ENCODE data around the gene FSTL5.
"Not testable (repeated sequence)": the region's sequence is repeated elsewhere in the genome, so short reads cannot be mapped to it uniquely, and the experiment has no call there.

The FSTL5 gene

DNA sequence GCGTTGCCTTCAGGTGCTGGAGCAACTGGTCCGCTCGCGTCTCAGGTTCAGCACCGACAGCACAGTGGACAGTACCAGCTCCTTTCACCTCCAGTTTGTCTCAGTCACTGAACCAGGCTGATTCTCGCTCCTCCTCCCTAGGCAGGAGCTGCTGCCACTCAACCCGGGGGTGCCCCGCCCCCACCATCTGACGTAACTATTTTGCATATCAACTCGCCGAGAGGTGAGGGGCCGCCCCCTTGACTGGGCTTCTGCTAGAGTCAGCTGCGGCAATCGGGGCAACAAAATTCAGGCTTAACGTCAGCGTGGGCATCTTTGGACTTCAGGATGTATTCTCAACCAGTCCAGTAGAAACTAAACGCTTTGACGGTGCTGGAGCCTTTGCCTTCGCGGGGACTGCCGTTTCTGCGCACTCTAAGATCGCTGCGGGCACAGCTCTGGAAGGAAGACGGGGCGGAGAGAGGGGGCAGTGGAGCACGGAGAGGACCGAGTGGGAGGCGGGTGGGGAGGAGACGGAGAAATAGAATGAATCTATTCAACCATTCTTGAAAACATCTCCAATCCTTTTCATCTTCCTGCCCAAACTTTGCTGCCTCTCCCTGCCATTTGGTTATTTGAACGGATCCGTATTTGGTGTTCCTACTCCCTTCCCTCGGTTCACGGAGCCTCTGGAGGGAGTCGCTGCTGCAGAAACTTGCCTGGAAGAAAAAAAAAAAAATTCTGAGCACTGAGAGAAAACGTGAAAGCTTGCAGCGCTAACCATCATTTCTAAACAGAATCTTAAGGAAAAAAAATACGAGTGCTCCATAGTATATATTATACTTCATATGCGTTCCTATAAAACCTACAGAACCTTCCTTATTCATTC lies at the start of gene FSTL5:
Gene FSTL5 (minus strand): TSS at position 109 of the 868 bp plus-strand sequence. CDS start 52,604 bp downstream, outside the sequence.
- DNase-seq: peak; percentile 4

DNA sequence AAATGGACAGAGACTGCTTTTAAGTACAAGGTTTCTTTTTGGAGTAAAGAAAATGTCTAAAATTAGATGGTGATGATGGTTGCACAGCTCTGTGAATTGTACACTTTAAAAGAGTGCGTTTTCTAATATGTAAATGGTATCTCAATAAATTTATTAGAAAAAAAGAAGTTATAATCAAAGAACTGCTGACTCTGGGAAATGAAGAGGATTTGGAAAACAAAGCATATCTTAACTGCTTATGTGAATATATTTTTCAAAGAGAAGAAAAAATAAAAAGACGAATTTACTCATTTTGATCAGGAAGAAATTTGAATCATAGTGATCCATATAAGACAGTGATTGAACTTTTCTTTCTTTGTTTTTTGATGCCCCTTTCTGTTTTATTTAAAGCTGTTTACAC lies 45.9 kb upstream of the FSTL5 start:
- no peak for DNase-seq

DNA sequence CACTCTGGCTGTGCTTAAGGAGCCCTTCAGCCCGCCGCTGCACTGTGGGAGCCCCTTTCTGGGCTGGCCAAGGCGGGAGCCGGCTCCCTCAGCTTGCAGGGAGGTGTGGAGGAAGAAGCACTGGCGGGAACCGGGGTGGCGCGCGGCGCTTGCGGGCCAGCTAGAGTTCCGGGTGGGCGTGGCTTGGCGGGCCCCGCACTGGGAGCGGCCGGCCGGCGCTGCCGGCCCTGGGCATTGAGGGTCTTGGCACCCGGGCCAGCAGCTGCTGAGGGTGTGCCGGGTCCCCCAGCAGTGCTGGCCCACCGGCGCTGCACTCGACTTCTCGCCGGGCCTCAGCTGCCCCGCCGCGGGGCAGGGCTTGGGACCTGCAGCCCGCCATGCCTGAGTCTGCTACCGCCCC lies 39.7 kb upstream of the FSTL5 start:
- not testable (repeated sequence) for DNase-seq

DNA sequence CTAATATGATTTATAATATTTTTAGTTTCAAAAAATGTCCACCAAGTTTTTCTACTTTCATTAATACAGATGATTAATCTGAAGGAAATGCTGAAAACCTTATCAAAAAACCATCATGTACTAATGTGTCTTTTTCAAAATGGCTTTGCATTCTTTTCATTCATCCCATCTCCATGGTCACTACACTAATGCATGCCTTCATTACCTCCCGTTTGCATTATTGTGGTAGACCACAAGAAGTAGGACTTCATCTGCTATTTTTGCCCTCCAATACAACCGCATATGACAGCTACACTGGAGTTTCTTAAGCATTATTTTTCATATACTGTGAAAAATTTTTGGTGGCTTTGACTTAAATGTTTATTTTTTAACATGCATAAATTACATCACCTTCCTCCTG lies 37.9 kb upstream of the FSTL5 start:
- DNase-seq: no peak

DNA sequence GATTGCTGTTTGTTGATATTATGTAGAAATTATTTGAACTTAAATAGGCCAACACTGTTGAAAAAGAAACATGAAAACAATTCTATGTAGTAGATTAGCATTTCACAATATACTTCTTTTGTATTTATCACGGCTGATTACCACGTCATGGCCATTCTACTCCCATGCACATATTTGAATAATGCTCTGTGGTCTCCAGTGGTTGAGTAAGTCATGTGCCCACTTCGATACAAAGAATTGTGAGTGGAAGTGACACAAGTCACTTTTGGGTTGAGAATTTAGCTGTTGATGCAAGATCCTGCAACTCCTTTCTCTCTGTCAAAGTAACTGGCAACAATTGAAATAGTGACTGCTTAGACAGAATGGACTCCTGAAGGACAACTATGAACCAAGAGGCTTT lies 6.7 kb upstream of the FSTL5 start:
- DNase-seq: no peak

DNA sequence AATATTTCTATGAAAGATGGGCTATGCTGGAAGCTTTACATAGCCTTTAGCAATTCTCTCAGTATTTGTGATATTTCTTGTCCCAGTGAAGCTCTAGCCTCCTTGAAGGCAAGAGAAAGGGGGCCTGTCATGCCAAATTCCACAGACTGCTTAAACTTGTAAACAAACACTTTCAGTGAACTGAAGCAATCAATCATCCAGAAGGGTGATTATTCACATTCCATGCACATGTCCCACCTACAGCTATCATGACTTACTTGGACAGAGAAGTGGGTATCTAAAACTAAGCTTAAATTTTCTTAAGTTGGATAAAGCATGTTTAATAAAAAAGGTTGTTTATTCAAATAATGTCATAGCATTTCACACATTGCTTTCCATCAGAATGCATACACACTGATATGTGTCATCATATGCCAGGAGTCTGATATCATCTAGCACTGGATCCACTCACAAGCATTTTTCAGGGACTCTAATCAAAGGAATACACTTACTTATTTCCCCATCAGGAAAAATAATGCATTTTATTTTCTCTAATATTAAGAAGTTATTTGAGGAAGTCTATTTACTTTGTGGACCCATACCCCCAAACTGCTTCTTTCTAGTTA lies 1.2 kb upstream of the FSTL5 start:
- DNase-seq: no peak

DNA sequence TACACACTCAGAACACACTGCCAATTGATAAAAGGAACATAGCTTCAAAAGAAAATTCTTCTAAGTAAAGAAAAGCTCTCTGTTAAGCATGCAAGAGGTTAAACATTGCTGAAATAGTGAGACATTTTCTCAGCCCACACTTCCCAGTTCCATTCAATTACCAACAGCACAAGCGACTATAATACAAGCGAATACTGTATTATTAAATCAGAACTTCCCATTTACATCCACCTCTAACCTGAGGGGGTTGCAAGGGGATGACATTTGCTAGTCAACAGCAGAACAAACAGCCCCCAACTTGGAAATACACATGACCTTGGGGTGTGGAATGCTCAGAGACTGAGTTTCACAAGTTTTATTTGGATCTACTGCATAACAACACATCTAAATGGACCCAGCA lies 1.1 kb downstream of the FSTL5 start:
- no peak for DNase-seq

DNA sequence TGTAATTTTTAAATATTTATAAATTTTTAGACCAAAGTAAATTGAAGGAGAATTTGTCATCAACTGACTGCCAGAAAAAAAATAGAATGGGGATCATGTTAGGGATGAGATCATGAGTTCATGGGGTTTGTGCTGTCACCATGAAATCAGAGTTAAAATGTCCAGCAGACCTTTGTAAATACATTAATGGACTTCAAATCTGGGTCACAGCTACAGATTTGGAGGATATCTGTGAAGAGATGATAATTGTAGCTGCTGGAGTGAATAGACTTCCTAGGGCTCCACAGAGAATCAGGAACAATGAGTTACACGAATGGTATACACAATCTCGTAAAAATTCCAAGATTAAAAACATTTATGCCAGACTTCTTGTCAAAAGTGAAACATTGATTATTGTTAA lies 6.6 kb downstream of the FSTL5 start:
- DNase-seq: no peak

DNA sequence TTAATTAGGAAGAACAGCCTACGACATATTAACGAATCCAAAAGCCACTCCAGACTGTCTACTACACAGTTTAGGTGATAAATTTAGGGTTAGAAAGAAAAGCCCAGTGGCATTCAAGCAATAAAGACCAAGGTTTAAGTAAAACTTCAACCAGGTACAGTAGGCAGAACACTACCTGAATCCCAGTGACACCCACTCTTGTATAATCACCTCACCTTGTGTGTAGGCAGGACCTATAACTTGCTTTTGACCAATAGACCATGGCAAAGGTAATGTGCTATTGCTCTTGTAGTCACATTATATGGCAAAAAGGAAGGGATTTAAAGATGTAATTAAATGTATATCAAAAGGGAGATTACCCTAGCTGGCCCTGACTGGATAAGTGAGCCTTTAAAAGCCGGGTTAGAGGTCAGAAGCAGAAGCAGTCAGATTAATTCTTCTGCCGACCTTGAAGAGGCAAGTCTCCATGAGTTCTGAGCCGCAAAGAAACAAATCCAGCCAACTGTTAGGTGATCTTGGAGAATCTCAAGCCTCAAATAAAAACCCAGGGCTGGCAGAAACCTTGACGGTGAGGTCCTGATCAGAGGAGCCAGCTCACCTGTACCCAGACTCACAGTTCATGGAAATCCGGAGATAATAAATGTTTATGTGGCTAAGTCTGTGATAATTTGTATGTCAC lies 8.8 kb downstream of the FSTL5 start:
- DNase-seq: no peak

DNA sequence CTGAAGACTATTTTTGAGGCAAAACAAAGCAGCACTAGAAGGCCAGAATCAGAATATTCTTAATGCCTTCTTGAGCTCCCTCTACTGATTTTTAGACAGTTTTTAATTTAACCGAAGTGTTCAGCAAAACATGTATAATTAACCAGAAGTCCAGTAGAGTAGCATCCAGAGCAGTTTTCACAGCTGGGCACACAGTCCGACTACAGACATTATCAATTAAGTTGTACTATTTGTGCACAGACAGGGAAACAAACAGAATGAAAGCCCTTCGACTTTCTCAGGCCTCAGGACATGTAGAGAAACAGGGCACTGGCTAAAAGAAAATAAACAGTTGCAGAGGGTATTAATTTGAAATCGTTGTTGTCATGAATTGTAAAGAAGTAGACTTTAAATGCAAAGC lies 11.9 kb downstream of the FSTL5 start:
- DNase-seq: no peak

DNA sequence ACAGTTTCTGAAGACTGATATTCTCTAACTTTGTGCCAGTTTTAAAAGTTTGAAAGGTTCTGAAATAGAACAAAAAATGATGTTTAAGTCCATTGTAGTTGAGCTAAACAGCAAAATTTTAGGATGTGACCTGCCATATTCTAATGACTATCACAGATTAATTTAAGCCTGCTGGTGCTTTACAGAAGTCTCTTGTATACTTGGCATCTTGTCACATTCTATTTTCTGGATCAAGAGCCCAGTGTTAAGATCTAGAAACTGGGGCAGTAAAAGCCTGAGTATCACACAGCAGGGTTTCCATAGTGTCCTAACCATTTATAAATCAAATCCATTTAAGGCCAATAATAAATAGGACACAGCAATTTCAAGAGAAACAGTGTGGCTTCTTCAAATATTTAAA lies 12.4 kb downstream of the FSTL5 start:
- DNase-seq: no peak

DNA sequence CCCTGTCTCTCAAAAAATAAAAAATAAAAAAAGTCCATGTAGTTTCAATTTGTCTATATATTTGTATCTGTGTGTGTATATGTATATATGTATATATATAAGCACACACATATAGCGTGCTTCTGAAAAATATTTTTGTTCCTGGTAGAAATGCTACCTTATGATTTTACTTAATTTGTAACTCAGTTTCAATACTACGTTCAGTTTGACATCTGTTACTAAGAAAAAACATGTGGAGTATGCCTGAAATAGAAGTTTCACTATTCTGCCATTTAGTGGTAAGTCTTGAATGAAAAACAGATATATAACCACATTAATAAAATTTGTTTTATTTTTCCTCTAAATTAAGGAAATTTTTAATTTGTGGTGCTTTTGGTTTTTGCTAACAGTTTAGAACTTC lies 14.2 kb downstream of the FSTL5 start:
- DNase-seq: no peak

DNA sequence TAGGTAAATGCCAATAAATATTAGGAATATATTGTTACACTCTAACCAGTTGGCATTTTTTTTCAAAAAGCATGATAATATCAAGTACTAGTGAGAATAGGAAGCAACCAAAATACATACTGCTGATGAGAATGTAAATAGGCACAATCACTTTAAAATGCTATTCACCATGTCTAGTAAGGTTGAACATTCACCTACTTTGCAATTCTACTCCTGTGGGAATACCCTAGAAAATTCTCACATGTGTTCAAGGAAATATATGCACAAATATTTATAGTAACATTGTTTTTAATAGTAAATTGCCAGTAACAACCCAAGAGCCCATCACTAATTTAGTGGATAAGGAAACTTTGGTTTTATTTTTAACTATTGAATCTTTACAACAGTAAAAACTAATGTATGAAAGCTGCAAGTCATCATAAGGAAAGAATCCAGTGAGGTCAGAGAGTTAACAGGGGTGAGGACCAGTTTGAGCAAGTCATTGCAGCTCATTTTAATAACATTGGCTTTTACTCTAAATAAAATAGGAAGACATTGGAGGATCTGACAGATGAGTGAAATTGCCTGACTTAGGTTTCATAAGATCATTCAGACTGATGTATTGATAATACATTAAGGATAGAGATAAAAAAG lies 23.6 kb downstream of the FSTL5 start:
- no peak for DNase-seq

DNA sequence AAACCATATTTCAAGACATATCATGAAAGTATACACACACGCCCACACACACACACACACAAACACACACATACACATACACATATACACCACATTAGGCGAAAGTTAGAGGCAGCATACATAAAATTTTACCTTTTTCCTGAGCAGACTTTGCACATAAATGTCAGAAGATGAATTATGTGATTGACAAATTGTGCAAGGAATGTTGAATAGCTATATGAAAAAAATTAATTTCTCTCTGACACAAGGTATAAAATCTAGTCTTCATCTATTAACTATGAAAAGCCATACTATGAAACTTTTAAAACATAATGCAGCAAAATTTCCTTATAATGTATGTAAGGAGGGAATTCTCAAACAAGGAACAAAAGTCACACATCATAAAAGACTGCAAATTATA lies 24.4 kb downstream of the FSTL5 start:
- no peak for DNase-seq

DNA sequence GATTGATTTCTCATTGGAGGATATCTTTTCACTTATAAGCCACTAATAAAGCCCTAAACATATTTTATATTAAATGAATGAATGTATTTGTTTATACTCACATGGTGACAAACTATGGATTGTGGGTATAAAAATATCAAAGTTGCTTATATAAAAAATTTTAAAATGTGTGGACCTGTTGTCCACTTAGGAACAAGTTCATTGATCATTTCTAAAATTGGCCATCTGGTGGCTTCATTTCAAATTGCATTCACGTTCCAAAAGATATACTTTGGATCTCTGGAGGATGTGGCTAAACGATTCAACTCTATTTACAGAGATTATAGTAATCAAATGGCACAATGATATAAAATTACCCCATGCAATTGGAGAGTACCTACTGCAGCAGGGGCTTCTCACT lies 32.5 kb downstream of the FSTL5 start:
- no peak for DNase-seq

DNA sequence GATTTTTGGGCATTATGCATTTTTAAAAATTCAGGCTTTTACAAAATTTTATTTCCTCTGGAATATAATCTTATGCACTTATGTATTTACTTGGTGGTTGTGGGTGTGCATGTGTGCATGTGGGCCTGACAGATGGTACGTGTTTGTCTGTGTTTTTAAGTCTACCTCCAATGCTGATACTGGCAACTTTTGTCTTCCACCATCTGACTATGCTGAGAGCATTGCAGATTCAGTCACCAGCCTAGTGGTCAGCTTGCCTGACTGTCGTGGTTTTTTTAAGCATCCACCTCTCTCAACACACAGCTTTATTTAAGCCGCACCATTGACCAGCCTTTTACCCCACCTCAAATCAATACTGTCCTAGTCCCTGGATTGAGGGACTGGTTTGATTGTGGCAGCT lies 37.1 kb downstream of the FSTL5 start:
- DNase-seq: no peak

DNA sequence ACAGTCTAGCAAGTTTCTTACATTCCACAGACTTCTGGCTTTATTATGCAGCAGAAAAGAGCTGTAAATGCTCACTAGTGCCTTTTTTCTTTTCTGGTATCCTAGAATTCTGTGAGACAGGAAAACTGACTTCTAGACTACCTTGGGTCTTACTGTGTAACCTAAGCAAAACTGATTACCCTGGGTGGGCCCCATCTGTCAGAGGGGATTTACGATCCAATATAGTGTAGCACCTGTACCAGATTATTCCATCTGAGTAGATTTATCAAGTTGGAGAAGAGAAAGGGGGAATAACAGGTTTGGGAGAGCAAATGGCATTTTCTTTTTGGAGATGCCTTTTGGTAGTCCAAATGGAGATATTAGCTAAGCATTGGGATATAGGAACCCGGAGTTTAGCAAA lies 46.7 kb downstream of the FSTL5 start:
- DNase-seq: no peak

DNA sequence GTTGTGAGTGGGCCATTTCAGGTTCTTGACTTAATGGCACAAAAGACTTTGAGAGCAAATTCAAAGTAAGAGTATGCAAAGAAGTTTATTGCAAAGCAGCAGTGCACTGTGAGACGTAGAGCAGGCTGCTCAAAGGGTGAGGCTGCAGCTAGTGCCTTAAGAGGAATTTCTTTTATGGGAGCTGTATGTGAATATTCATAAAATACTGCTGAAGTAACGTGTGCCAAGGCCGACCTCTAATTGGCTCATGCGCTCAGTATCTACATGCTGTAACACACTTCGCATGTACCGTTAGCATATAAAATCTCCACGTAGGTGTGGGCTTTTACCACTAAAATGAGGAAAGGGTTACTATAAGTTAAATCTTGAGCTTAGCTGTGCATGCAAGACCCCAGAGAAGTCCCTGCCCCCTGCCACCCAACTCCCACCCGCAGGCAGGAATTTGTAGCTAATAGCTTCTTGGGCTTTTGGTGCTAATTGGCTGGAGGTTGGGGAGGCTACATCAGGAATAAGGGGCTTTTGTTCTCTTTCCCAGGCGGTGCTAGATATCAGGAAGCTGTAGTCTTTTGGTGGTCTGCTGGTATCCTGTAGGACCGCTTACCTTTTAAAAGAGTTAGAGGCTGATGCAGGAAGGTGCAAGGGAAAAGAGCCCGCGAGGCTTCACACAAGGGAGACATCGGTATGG lies 47.6 kb downstream of the FSTL5 start:
- no peak for DNase-seq

DNA sequence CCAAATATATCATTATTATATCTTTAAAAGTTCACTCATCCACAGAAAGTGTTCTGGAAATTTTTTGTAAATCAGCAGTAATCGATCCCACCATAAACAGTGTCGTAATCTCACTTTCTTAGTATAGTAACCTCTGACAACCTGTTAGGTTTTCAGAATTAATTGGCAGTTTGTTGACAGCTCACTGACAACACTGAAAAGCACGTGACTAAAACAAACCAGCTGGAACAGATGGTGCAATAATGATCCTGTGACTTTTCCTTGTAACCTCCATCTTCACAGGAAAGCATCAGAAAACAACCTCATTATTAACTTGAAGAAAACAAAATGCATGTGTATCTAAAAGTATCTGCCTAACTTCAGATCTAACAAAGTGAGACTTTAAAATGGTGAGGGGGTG lies 48.5 kb downstream of the FSTL5 start:
- no peak for DNase-seq

DNA sequence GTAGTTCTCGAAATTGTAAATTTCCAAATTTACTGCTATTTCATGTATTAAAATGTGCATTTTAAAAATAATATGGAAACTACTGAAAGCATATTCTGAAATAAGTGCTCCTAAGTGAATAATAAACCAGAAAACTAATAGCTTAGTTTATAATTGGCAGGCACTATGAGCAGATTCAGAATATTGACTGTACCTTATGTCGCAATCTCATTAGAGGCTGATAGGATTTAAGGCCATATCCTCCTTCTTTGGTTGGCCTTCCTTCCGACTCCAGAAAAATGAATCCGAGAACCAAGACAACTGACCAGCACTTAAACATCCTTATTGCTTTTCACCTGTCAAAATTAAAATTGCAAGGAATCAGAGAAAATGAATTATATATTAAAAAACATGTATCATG lies 52.7 kb downstream of the FSTL5 start:
- no peak for DNase-seq

DNA sequence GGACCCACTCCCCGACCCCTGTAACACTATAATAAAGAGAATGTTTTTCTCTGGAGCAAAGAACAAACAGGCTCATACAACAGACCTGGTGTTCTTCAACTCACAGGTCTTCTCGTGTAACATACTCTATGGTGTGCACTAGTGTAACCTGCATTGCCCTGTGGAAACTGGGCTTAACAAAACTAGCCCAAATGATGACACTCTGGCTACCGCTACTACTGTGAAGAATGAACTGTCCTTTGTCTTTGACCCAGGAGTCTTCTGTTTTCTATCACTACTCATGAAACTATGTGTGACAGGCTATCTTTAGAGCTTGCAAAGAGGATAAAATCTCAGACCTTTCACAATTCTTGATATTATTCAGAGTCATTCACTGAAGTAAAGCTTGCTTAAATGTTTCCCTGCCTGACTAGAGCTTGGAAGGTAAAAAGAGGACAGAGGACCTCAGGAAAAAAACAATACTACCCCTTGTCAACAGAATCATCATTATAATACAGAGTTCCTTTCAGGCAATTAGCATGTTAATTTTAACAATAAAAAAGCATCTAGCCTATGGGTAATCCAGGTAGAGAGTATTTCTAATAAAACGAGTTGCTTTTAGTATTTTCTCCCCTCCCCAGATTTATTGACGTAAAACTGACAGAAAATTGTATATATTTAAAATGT lies 59.2 kb downstream of the FSTL5 start:
- no peak for DNase-seq

DNA sequence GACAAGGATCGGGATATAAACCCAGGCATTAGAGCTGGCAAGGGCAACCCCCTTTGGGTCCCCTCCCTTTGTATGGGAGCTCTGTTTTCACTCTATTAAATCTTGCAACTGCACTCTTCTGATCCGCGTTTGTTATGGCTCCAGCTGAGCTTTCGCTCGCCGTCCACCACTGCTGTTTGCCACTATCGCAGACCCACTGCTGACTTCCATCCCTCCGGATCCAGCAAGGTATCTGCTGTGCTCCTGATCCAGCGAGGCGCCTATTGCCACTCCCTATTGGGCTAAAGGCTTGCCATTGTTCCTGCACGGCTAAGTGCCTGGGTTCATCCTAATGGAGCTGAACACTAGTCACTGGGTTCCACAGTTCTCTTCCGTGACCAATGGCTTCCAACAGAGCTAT lies 59.9 kb downstream of the FSTL5 start:
- DNase-seq: not testable (repeated sequence)
